ENCODE results near the gene ST3GAL3. TPM values are rescaled to one million over a fixed set of nuclear protein-coding genes. Genes with fewer than 3 reads are reported as not detected.

Gene ST3GAL3
- total RNA-seq (2021) (8.6 to 10.3 TPM (median 8.9 TPM) in 3 replicates), Bru-seq, nascent RNA (percentile 44 among the genes with signal in this experiment)
- long read RNA-seq, experiment 1, transcript ST3GAL3-205 (12 exons, 2,299 nt): major isoform, 16 of 32 reads
- long read RNA-seq, experiment 1, partial matches to known transcripts: 1 of 32 reads
- long read RNA-seq, experiment 1, other reads (novel, unspliced or antisense): 9 of 32 reads
- long read RNA-seq, experiment 2, partial matches to known transcripts: 5 of 15 reads
- long read RNA-seq, experiment 2, other reads (novel, unspliced or antisense): 5 of 15 reads
- long read RNA-seq, experiment 3: 0 reads

GRCh38 chr1:43707190-43708001 is at the start of gene ST3GAL3:
ST3GAL3 (plus strand) TSS chr1:43707536; CDS start chr1:43736263, 28,727 bp downstream.
- Mint-ChIP-seq H3K27ac (peak within 1 kb of the TSS; percentile 78), H3K9me3 (no peaks in the 10 kb centered on the region), H3K4me1 (peaks cover 17% of the 10 kb centered on the region), H3K27me3 (ENCODE audit: low read depth) (no peaks in the 10 kb centered on the region), H3K36me3 (peaks cover 24% of the 10 kb centered on the region), H3K4me3 (peak within 1 kb of the TSS; percentile 83)
- ATAC-seq: peak; percentile 94
- peak; percentile 93 for DNase-seq (ENCODE audit: low spot score)
- ChIA-PET POLR2A (interaction anchor here (0.8 to 1.6 kb wide), 5 partner anchors 16 to 228 kb away, joined by 3 to 5 read pairs (median 3); partner anchors contain the start of gene KDM4A), CTCF (interaction anchor here (0.7 to 3.9 kb wide), 10 partner anchors 54 to 340 kb away, joined by 3 to 51 read pairs (median 3); no protein-coding TSS in a partner anchor)
- peak; percentile 28; the same call in 1 of the 2 replicates for TF ChIP-seq ZNF423 (CRISPR knock-in tag; IDR thresholded peaks at IDR 0.05)
- 0 out of 2 replicates have a peak, but pooled peaks have one; percentile 47 for TF ChIP-seq ZNF281 (CRISPR knock-in tag; IDR thresholded peaks at IDR 0.05)
- peak; percentile 10; the same call in 1 of the 2 replicates for TF ChIP-seq RELA (CRISPR knock-in tag; IDR thresholded peaks at IDR 0.05; ENCODE audit: borderline replicate concordance)
- peak; percentile 83 for TF ChIP-seq CREB1 (CRISPR knock-in tag; IDR thresholded peaks at IDR 0.05)
- TF ChIP-seq ZNF416 (CRISPR knock-in tag; IDR thresholded peaks at IDR 0.05): peak; percentile 90
- TF ChIP-seq AR (CRISPR knock-in tag; IDR thresholded peaks at IDR 0.05): no peak
- TF ChIP-seq CREM (CRISPR knock-in tag; IDR thresholded peaks at IDR 0.05): 0 out of 2 replicates have a peak, but pooled peaks have one; percentile 18
- TF ChIP-seq IRF2 (CRISPR knock-in tag; IDR thresholded peaks at IDR 0.05; ENCODE audit: borderline replicate concordance, low read depth): no peak
- TF ChIP-seq USF1 (CRISPR knock-in tag; IDR thresholded peaks at IDR 0.05): 0 out of 2 replicates have a peak, but pooled peaks have one; percentile 7
- no peak; the same call in 1 of the 2 replicates for TF ChIP-seq MLX (CRISPR knock-in tag; IDR thresholded peaks at IDR 0.05)
- no peak for TF ChIP-seq IRF1 (CRISPR knock-in tag; IDR thresholded peaks at IDR 0.05)
- peak; percentile 81 for TF ChIP-seq NFYB (CRISPR knock-in tag; conservative IDR thresholded peaks at IDR 0.05; ENCODE audit: low read depth)
- no peak for TF ChIP-seq FOXJ3 (CRISPR knock-in tag; IDR thresholded peaks at IDR 0.05; ENCODE audit: borderline replicate concordance)
- 0 out of 2 replicates have a peak, but pooled peaks have one; percentile 6 for TF ChIP-seq ZNF232 (CRISPR knock-in tag; IDR thresholded peaks at IDR 0.05)
- TF ChIP-seq EMX1 (CRISPR knock-in tag; IDR thresholded peaks at IDR 0.05): peak; percentile 79; the same call in 1 of the 2 replicates
- TF ChIP-seq ZBTB43 (CRISPR knock-in tag; IDR thresholded peaks at IDR 0.05): 0 out of 2 replicates have a peak, but pooled peaks have one; percentile 17
- peak; percentile 31; the same call in 1 of the 2 replicates for TF ChIP-seq MAX (CRISPR knock-in tag; IDR thresholded peaks at IDR 0.05)
- 0 out of 2 replicates have a peak, but pooled peaks have one; percentile 12 for TF ChIP-seq ZNF219 (CRISPR knock-in tag; IDR thresholded peaks at IDR 0.05; ENCODE audit: borderline replicate concordance)
- TF ChIP-seq SOX15 (CRISPR knock-in tag; IDR thresholded peaks at IDR 0.05): no peak
- peak; percentile 43; the same call in 1 of the 2 replicates for TF ChIP-seq PRRX2 (CRISPR knock-in tag; IDR thresholded peaks at IDR 0.05)
- 0 out of 2 replicates have a peak, but pooled peaks have one; percentile 81 for TF ChIP-seq E2F1 (CRISPR knock-in tag; IDR thresholded peaks at IDR 0.05)
- peak; percentile 79 for TF ChIP-seq SP1 (CRISPR knock-in tag; conservative IDR thresholded peaks at IDR 0.05)
- TF ChIP-seq TP53 (CRISPR knock-in tag; IDR thresholded peaks at IDR 0.05): no peak
- peak; percentile 85; the same call in 1 of the 2 replicates for TF ChIP-seq FOXP1 (CRISPR knock-in tag; IDR thresholded peaks at IDR 0.05; ENCODE audit: borderline replicate concordance)

Measured in WTC11 (cell line).